ENCODE measurements around the gene PTPRD.
"Not testable (repeated sequence)": the region's sequence is repeated elsewhere in the genome, so short reads cannot be mapped to it uniquely, and the experiment has no call there.

PTPRD gene

DNA sequence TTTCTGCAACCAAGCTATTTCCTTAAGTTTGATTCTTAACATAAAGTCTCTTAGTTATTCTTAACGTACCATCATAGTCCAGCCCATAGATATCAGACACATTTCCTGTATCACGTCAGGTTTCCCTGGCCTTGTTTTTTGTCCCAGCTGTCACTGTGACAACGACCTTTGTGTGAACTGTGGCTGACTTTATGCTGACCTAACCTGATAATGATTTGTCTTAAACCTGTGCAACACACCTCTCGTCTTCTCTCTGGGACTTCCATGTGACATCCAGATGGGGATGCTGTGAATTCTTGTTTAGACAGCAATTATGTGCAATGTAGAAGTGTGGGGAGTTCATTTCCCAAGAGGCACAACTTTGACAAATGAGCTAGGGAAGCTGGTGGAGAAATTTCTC, 662.8 kb downstream of the PTPRD start:
- DNase-seq: no peak

DNA sequence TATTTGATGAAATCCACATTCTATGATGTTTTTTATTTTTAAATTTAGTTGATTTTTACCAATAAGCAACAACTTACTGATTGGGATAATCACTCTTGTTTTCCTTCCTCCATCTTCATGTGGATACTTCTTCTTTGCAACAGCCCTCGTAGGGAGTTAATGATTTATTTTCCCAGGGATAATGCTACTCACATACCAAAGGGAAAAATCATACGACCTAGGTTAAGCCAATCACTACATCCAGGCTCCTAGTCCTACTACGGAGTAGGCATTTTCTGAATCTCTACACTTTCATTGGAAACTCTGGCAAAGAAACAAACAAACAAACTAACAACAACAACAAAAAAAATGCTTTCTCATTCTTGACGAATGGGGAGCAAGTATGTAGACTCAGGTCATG, 663.4 kb downstream of the PTPRD start:
- DNase-seq: no peak

DNA sequence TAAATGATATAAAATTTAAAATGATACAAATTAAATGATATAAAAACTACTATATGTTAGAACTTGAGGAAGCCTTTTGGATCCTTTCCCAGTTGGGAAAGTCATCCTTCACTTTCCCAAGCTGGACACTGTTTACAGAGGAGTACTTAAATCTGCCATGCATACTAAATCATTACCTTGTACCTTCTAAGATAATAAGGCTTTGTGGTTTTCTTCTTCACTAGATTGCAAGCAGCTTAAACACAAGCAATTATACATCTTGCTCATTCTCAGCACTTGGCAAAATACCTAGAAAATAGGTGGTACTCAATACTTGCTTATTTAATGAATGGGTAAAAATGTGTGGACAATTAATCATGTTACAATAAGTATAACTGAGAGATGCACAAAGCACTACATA, 666.8 kb downstream of the PTPRD start:
- DNase-seq: no peak

DNA sequence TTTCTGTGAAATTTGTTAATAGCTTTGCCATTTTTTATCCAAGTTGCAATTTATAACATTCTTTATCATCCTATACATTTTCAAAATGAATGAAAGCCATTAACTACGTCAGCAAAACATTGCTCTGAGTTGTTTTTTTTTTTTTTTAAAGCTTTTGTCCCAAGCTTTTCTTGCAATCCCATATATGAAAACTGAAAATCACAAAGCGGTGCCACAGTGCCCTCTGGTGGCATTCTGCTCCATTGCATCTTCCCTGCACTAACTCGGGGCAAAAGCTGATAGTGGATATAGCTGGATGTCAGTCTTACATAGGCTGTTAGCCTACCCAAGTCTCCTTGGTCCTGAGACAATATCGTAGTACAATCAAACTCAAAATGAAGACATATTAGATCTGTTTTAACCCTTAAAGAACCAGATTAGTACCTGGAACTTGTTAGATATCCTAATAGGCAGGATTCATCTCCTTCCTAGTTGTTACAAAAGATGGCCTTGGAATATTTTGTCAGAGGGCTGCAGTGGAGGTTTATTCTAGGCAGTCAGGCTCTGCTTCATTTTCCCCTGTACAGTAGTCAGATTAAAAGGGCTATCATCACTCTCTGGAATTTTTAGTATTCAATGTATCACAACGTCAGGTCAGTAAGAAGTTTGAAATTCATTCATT, 669.9 kb downstream of the PTPRD start:
- DNase-seq: no peak

DNA sequence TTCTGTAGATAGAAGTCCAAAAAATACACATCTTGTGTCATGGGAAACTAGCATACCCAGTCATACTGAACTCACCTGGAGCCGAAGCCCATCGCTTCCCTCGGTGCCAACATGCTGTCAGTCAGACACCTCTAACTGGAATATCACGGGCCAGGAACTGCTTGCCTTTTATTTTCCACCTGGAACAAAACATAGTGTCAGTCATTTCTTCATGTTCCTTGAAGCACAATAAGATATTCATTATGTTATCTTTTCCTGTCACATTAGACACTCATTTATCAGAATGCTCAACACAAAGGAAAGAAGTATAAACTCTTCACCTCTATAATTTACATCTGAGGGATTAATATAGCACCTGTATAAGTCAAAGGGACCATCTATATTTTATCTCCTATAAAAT, 674.4 kb downstream of the PTPRD start:
- DNase-seq: no peak

DNA sequence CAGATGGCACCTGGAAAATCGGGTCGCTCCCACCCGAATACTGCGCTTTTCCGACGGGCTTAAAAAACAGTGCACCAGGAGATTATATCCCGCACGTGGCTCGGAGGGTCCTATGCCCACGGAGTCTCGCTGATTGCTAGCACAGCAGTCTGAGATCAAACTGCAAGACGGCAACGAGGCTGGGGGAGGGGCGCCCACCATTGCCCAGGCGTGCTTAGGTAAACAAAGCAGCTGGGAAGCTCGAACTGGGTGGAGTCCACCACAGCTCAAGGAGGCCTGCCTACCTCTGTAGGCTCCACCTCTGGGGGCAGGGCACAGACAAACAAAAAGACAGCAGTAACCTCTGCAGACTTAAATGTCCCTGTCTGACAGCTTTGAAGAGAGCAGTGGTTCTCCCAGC, 681.3 kb downstream of the PTPRD start:
- not testable (repeated sequence) for DNase-seq

DNA sequence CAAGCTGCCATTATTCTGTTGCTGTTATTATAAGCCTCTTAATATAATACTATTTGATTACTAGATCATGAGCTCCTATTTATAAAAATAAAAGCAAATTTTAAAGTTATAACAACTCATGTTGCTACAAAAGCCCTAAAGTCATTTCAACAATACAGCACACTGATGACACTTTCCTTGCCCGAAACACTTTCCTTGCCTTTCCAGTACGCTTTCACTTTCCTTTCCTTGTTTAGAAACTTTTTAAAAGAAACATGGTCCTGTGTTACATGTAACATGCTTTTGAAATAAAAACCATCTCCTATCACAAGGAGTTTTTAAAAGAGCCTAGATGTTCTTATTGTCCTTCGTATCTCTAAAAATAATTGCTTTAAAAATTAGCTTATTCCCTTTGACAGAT, 688.4 kb downstream of the PTPRD start:
- DNase-seq: no peak

DNA sequence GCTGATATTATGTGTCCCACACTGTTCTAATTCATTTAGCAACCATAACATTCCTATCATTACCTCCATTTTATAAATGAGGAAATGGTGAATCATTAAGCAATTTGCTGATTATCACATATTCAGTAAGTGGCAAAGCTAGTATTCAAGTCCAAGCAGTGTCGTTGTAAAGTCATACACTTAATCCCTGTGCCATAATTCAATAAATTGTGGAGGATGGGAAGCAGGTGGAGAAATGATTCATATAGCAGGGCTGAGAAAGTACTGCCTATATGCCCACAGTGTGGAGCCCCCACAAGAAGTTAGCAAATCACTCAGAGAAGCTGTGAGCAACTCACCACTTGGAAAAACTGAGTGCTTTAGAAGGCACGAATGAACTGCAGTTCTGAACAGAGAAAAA, 691.0 kb downstream of the PTPRD start:
- no peak for DNase-seq

DNA sequence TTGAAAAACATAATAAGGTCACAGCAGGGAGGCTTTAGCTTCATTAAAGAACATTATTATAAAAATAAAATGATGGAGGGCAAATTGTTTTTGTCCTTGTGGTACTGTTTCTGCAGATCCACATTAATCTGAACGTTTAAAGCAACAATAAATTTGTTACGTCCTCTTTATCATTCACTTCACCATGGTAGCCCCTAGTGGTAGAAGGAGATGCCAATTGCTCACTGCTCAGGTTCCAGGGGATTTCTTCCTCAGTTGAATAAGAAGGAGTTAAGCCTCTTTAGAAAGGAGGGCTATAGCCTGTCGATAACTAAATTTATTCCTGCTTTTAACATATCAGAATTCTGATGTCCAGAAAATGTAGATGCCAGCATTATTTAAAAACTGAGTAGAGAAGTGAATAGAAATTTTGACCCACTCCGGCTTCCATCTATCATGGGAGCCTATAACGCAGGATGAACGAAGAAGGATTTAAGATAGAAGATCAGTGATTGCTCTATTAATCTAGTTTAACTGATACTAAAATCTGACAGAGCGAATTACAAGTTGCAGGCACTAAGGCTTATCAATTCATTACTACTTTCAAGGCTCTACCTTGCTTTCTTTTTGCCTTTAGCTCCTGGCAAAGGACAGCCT, 692.3 kb downstream of the PTPRD start:
- DNase-seq: no peak

DNA sequence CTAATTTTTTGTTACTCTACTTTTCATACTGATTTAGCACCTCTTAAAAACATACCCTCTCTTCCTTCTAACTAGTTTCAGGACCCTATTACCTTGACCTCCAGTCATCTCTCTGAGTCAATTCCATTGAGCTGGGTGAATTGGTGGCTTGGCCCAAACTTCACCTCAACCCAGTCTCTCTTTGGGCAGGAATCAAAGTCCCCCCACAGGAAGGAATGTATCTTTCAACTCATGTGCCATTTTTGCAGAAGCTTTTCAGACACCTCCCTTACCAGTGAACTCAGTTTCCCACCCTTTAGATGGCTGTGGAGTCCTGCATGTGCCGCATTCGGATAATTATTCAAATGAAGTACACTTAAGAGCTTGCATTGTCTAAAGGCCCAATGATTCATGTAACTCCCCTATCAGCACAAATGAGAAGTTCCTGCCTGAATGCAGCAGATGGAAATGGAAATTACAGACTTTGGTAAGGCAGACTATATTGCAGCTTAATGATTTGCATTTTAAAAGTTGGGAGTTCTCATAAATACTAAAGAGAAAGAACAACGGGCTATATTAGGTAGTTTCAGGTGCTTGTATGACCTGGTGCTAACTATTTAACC, 693.5 kb downstream of the PTPRD start:
- no peak for DNase-seq

DNA sequence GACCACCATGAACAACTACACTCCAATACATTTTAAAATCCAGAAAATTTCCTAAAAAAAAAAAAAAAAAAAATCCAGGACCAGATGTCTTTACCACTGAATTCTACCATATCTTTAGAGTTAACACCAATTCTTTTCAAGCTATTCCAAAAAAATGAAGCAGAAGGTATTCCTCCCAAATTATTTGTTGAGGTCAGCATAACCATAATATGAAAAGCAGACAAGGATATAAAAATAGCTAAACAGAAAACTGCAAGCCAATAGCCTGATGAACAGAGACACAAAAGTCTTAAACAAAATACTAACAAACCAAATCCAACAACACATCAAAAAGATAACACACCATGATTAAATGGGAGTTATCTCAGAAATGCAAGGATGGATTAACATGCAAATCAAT, 695.4 kb downstream of the PTPRD start:
- DNase-seq: no peak

DNA sequence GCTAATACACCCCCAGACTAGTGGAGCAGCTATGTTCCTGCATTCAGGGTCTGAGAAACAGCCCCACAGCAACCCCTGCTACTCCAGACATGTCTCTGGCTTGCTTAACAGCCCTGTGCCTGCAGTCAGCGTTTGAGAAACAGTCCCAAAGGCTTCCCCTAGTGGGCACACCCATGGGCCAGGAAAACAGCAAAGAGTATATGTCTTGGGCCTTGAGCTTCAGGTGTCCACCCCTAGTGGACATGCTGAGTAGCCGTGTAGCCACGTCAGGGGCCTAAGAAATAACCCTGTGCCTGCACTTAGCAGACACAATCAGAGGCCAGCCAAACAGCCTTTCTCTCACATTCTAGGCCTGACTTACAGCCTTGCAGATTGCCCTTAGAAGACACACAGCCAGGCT, 698.6 kb downstream of the PTPRD start:
- DNase-seq: no peak

DNA sequence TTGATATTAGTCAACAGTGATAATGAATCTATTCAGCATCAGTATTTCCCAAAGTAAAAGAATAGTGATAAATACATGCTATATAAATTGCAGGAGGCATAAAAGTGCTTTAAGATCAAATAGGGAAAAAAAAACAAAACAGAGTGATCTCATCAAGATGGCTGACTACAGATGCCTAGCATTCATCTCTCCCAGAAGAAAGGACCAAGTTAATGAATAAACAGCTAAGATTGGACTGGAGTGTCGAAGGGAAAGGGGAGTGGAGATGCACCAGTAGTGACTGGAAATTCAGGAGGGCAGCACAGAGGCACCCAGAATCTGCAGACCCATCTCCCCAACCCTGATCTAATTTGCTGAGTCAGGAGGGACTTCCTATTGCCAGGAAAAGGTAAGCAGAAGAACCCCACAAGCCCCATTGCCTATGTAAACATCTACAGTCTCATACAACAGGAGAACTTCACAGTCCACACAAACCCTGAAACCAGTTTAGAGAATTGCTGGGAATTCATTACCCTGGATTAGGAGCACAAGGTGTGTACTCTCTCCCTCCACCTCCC, 699.4 kb downstream of the PTPRD start:
- no peak for DNase-seq

DNA sequence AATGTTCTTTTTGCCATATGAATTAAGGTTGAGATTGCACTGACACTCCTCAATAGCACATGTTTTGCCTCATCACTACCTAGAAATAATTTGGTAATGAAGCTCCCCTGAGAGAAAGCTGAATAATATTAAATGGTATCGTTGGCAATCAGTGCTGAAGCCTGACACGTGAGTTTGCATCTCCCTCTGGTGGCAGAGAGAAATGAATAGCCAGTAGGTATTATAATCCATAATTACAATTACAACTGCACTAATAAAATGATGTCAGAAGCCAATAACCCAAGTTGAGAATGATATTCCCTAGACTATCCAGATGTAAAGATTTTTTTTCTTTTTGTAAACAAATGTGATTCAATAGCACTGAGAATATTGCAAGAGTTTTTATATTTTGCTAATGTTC, 700.3 kb downstream of the PTPRD start:
- no peak for DNase-seq

DNA sequence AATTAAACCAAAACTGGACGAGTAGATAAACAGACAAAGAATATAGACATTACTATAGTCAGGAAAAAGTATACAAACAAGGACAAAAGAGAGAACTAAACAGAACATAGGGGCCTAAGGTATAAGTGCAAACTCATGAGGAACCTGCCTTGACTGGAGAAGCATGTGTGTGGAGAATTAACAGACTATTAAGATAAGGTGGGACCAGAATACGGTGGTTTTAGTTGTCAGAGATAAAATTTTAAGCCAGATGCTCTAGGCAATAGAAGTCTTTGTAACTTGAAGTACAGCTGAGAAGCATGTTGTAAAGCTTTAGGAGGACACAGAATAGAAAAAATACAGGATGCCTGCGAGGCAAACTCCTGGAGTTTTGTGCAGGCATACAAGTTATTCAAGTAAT, 707.1 kb downstream of the PTPRD start:
- DNase-seq: no peak

DNA sequence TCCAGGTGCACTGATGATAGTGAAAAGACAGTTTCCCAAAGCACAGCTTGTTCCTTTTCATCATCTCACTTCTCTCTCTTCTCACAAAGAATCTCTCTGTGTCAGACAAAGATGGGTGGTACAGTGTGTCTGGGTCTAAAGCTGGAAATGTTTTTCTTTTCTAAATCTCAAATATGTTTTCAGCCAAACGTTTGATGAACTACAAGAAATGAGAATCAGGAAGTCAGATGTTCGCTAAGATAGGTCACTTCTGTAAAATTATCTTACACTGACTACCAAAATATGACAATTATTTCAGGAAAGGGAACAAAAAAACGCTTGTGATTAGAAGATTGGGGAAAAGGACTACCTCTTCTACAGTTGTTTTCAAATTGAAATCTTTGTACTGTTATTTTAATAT, 708.8 kb downstream of the PTPRD start:
- DNase-seq: no peak

DNA sequence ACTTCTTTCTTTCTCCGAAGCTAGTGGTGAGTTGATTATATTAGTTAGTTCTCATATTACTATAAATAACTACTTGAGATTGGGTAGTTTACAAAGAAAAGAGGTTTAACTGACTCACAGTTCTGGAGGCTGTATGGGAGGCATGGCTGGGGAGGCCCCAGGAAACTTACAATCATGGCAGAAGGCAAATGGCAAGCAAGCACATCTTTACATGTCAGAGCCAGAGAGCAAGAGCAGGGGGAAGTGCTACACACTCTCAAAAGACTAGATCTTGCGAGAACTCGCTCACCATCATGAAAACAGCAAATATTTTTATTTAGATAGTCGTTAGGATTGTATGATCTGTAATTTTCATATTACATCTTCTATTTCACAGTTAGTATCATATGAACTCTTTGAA, 711.2 kb downstream of the PTPRD start:
- no peak for DNase-seq

DNA sequence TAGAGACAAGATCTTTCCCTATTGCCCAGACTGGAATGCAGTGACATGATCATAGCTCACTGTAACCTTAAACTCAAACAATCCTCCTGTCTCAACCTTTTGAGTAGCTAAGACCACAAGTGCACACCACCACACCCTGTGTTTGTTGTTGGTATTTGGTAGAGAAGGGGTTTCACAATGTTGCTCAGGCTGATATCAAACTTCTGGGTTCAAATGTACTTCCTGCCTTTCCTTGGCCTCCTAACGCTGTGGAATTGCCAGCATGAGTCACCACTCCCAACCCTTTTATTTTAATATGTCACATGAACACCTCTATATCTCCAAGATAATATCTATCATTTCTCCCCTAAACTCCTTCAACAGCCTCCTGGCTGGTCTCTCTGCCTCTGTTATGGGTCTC, 719.0 kb downstream of the PTPRD start:
- DNase-seq: no peak

DNA sequence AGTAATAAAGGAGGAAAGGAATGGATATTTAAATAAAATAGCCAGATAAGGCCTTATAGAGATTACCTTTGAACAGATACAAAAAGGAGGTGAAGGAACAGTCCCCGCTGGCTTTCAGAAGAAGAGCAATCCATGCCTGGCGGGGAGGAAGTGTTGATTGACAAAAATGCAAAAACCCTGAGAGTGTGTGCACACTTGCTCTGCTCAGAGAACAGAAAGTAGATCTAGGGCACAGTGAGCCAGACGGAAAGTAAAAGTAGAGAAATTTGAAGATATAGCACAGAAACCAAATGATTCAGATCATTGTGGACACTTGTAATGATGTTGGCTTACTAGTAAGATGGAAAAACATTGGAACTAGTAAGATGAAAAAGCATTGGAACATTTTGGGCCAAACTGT, 720.6 kb downstream of the PTPRD start:
- no peak for DNase-seq

DNA sequence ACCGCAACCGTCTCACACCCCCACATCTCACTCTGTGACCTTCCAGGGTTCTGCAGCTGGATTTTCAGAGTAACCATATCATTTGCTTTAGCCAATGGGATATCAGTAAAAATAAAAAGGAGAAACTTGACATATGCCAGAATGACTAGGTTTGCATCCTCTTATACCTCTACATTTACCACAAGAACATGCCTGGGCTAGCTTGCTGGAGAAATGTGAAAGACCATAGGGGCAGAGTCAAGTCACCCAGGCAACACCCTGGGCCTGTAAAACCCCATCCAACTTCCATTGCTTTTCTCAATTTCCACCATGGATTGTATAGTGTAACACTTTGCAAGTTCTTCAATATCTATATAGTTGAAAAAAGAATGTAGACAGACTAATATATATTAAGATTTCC, 731.1 kb downstream of the PTPRD start:
- DNase-seq: no peak

DNA sequence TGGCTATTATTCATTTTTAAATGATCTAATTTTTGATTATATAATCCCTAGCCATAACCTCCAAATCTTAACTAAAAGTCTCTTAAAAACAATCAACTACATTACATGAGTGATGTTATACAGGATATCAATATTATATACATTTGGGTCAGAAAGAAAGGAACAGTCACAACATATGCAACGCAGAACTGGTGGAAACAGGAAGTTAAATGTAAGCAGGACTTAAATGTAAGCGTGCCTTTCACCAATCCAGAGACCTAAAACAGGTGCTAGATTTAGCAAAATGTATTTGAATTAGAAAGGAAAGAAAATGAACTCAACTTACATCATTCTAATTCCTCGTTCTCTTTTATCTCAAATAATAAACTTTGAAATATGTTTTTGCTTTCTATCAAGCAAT, 738.5 kb downstream of the PTPRD start:
- DNase-seq: no peak

DNA sequence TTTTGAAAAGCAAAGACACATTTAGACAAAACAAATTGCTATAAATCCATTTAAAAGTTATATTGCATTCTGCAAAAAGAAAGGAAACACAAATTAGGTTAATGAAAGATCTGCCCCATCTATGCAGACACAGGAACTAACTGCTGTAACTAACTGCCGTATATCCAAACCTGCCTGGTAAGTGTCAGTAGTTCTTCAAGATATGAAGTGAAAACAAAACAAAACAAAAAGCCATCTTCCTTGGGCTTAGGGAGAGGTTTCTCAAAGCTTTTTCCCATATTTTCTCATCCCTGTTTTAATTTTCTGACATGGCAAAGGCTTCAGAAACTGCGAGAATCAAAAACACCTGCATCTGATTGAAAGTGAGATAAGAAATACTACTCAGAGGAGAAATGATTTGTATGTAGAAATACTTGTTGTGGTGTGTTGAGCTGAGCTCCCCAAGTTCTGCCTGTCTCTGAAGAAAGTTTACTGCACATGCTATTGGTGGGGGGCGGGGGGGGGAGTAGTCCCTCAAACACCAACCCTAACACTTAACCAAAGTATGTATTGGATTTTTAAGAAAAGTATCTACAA, 750.5 kb downstream of the PTPRD start:
- DNase-seq: no peak

DNA sequence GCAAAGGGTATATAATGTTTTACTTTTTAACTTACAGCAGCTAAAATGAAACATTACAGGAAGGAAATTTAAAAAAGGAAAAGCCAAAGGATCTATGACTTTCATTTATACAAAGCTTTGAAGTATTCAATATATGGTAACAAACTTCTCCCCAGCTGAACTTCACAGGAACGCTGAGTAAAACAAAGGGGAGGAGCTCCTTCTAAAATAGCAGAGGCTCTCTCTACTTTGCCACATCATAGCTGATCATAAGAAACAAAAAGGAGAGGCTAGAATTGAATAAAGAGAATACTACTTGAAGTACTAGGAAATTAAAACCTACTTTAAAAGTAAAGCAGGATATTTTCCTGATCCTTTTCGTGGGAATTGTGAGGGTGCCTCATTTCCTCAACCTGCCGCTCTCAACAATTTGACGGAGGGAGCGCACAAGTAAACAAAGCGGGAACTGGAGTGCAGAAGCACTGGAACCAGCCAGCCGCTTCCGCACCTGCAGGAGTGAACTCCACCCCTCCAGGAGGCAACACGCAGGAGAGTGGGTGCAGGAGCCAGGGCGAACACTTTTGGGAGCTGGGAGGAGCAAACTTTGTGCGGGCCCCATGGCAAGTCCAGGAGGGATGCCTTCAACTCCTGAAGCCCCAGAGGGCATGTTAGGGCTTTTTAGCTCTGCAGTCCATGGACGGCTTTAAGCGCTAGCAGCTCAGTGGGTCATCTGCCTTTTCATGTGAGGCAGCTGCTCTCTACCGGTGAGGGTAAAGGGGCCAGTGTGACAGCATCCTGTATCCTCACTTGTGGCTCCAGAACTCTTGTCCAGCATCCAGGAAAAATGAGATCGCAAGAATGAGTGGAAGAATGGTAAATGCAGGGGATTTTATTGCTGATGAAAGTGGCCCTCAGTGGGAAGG, 757.4 kb downstream of the PTPRD start:
- no peak for DNase-seq

All from activated gamma-delta T cell (primary cell).